IMR-90 (cell line): Measurements from ENCODE around the gene AGPAT3. TPM values are rescaled to one million over a fixed set of nuclear protein-coding genes. Genes with fewer than 3 reads are reported as not detected.

Source experiments
- ATAC-seq: fragments of 200-7000 bp; cut with Tn5 transposase; 2 replicates; pipeline ENCODE4 v1.9.1; 2020; ENCODE audit warnings: low read depth, mild to moderate bottlenecking, moderate library complexity
- BruUV-seq: library from RNA; stranded (reverse); fragments of 400-500 nt; replicated peaks from 2 replicates; lab custom pipeline; 2021; lab: Mats Ljungman, UMichigan
- CTCF ChIA-PET: fragments of 300-600 bp; formaldehyde crosslinking; extraction: SDS; loops from one replicate; lab custom pipeline; 2021; ENCODE audit warnings: antibody characterized with exemption; lab: Yijun Ruan, JAX
- POLR2A ChIA-PET: fragments of 300-600 bp; sonication (Branson Sonifier 250); formaldehyde crosslinking; loops from one replicate; lab custom pipeline; 2022; ENCODE audit warnings: antibody characterized with exemption; ENCODE audit not compliant: unreplicated experiment; lab: Charles Lee
- DNase-seq: peaks from one replicate; pipeline ENCODE4 v3.0.0; 2013
- H2AFZ ChIP-seq: replicated peaks from 2 replicates; pipeline ENCODE3; 2013; ENCODE audit warnings: low read length, mild to moderate bottlenecking; ENCODE audit not compliant: poor library complexity
- H2AK5ac ChIP-seq: 2 replicates; pipeline ENCODE4 v1.6.1; 2013; ENCODE audit warnings: low read depth, low read length, inconsistent platforms
- H2AK9ac ChIP-seq: replicated peaks from 2 replicates; pipeline ENCODE3; 2013; ENCODE audit warnings: mild to moderate bottlenecking, low read depth, low read length, moderate library complexity; ENCODE audit not compliant: poor library complexity
- H2BK120ac ChIP-seq: 2 replicates; pipeline ENCODE4 v1.6.1; 2013; ENCODE audit warnings: low read depth, low read length, inconsistent platforms
- H2BK15ac ChIP-seq: 3 replicates; pipeline ENCODE4 v1.6.1; 2013; ENCODE audit warnings: low read depth, low read length, inconsistent platforms
- H2BK20ac ChIP-seq: 2 replicates; pipeline ENCODE4 v1.6.1; 2013; ENCODE audit warnings: low read depth, mild to moderate bottlenecking, inconsistent platforms, low read length, moderate library complexity
- H2BK5ac ChIP-seq: 2 replicates; pipeline ENCODE4 v1.6.1; 2013; ENCODE audit warnings: mild to moderate bottlenecking, low read depth, low read length, inconsistent platforms; ENCODE audit not compliant: poor library complexity, severe bottlenecking
- H3K14ac ChIP-seq: replicated peaks from 2 replicates; pipeline ENCODE4 v1.6.1; 2013; ENCODE audit warnings: low read depth, low read length, inconsistent platforms
- H3K18ac ChIP-seq: 2 replicates; pipeline ENCODE4 v1.6.1; 2013; ENCODE audit warnings: low read depth, low read length, control low read depth
- H3K23ac ChIP-seq: 2 replicates; pipeline ENCODE4 v1.6.1; 2013; ENCODE audit warnings: low read depth, low read length, inconsistent platforms
- H3K27ac ChIP-seq: 2 replicates; pipeline ENCODE4 v1.5.1; 2013; ENCODE audit warnings: mild to moderate bottlenecking, control low read depth, low read length; ENCODE audit not compliant: insufficient read depth
- H3K27me3 ChIP-seq: 2 replicates; pipeline ENCODE4 v1.6.1; 2013; ENCODE audit warnings: low read length; ENCODE audit not compliant: control insufficient read depth, insufficient read depth
- H3K36me3 ChIP-seq: 2 replicates; pipeline ENCODE4 v1.6.1; 2013; ENCODE audit warnings: low read length, mixed read lengths; ENCODE audit not compliant: control insufficient read depth, insufficient read depth
- H3K4ac ChIP-seq: 2 replicates; pipeline ENCODE4 v1.6.1; 2013; ENCODE audit warnings: low read depth, low read length, inconsistent platforms
- H3K4me1 ChIP-seq: 2 replicates; pipeline ENCODE4 v1.6.1; 2013; ENCODE audit warnings: low read length, mixed read lengths; ENCODE audit not compliant: control insufficient read depth, insufficient read depth
- H3K4me2 ChIP-seq: 2 replicates; pipeline ENCODE4 v1.6.1; 2013; ENCODE audit warnings: low read depth, mild to moderate bottlenecking, control low read depth, low read length, moderate library complexity
- H3K4me3 ChIP-seq: 2 replicates; pipeline ENCODE4 v1.5.1; 2013; ENCODE audit warnings: low read depth, mild to moderate bottlenecking, control low read depth, low read length, moderate library complexity; ENCODE audit not compliant: insufficient read depth
- H3K56ac ChIP-seq: 2 replicates; pipeline ENCODE4 v1.6.1; 2013; ENCODE audit warnings: low read length, inconsistent platforms; ENCODE audit not compliant: insufficient read depth; ENCODE audit errors: extremely low read depth
- H3K79me1 ChIP-seq, 2 experiments: 2 replicates each; pipeline ENCODE4 v1.6.1; 2013; ENCODE audit warnings: low read length in 2 of 2, inconsistent platforms in 1 of 2, low read depth in 1 of 2
- H3K9ac ChIP-seq: 2 replicates; pipeline ENCODE4 v1.6.1; 2013; ENCODE audit warnings: low read depth, low read length, control low read depth
- H3K9me1 ChIP-seq: 2 replicates; pipeline ENCODE4 v1.6.1; 2013; ENCODE audit warnings: low read length, inconsistent platforms; ENCODE audit not compliant: insufficient read depth
- H3K9me3 ChIP-seq: 2 replicates; pipeline ENCODE4 v1.6.1; 2013; ENCODE audit warnings: low read length; ENCODE audit not compliant: control insufficient read depth, insufficient read depth
- H4K20me1 ChIP-seq: 2 replicates; pipeline ENCODE4 v1.6.1; 2013; ENCODE audit warnings: low read length, inconsistent platforms; ENCODE audit not compliant: insufficient read depth
- H4K5ac ChIP-seq: 2 replicates; pipeline ENCODE4 v1.6.1; 2013; ENCODE audit warnings: mild to moderate bottlenecking, low read depth, low read length, control low read depth
- H4K8ac ChIP-seq, 2 experiments: 2 replicates each; pipeline ENCODE4 v1.6.1; 2013; ENCODE audit warnings: low read depth in 2 of 2, low read length in 2 of 2, control low read depth in 1 of 2, inconsistent platforms in 1 of 2
- H4K91ac ChIP-seq: 2 replicates; pipeline ENCODE4 v1.6.1; 2013; ENCODE audit warnings: low read depth, low read length, inconsistent platforms; ENCODE audit not compliant: insufficient read depth
- CEBPB ChIP-seq: IDR thresholded peaks from 2 replicates; pipeline ENCODE4 v1.6.1; 2012; ENCODE audit warnings: low read depth, low read length, improper control_type of control experiment
- POLR2A ChIP-seq: IDR thresholded peaks from 2 replicates; pipeline ENCODE4 v1.6.1; 2012; ENCODE audit warnings: mild to moderate bottlenecking, low read depth, low read length
- RCOR1 ChIP-seq: IDR thresholded peaks from 2 replicates; pipeline ENCODE4 v1.6.1; 2012; ENCODE audit warnings: mild to moderate bottlenecking, low read length, improper control_type of control experiment; ENCODE audit not compliant: insufficient replicate concordance
- RFX5 ChIP-seq: IDR thresholded peaks from 2 replicates; pipeline ENCODE4 v1.8.0; 2012; ENCODE audit warnings: low read depth, mild to moderate bottlenecking, low read length, moderate library complexity
- WGBS, 2 experiments: methylation state at CpG; one replicate each; pipeline versions ENCODE4 v1.1.5 to v1.1.7; 2013; ENCODE audit warnings: missing lambda C conversion rate in 2 of 2; ENCODE audit not compliant: insufficient read length in 1 of 2; ENCODE audit errors: extremely low coverage in 2 of 2; 5-methylcytosine and 5-hydroxymethylcytosine counted together
- dilution Hi-C: fragments of 300-500 bp; cut with HindIII; formaldehyde crosslinking; loops from one replicate; pipeline ENCODE4 v1.14.3; 2018; ENCODE audit warnings: low sequenced_read_pairs; ENCODE audit not compliant: unreplicated experiment
- in situ Hi-C: fragments of 300-500 bp; cut with MboI; formaldehyde crosslinking; loops from 3 replicates; pipeline ENCODE4 v1.14.3; 2019; ENCODE audit warnings: low sequenced_read_pairs, inconsistent platforms, mixed read lengths
- intact Hi-C: fragments of 100-400 bp; cut with micrococcal nuclease; formaldehyde crosslinking; loops from 2 replicates; pipeline ENCODE4 v1.10.0; 2022
- polyA plus RNA-seq, 3 experiments: library from polyadenylated mRNA; depleted of rRNA; stranded (reverse); fragments of >200 nt; gene quantifications; 2 replicates each; pipeline ENCODE4 v1.2.3, GENCODE V29; 2012; ENCODE audit warnings: low replicate concordance in 1 of 3
- total RNA-seq: library from RNA; depleted of rRNA; stranded (reverse); fragments of >200 nt; gene quantifications from 2 replicates; pipeline ENCODE4 v1.2.3, GENCODE V29; 2012

AGPAT3 gene
- total and polyA plus RNA-seq, 2 of the 4 experiments (the other 2 are of a cell fraction) = 27.1 to 38.7 TPM

- WGBS, 2 experiments = no CpG with 5 or more reads among the region's 15 CpGs
- no TSS peak for BruUV-seq
- Histone ChIP-seq H3K9me1 (peaks cover 12% of the 10 kb centered on the region), H4K20me1 (peaks cover 69% of the 10 kb centered on the region), H2AFZ (no peak overlapping the region), H2BK15ac (no peak overlapping the region), H3K4me2 (no peak overlapping the region), H3K36me3 (peaks cover 3% of the 10 kb centered on the region), H2AK9ac (no peak overlapping the region), H3K79me1 (peaks cover 40 to 65% of the 10 kb centered on the region in 2 experiments), H2BK20ac (no peak overlapping the region), H4K8ac (no peak overlapping the region), H3K14ac (no peak overlapping the region), H3K4me1 (peaks cover 4% of the 10 kb centered on the region; the same call in 1 of the 2 replicates), H4K5ac (no peak overlapping the region), H3K56ac (no peak overlapping the region), H3K18ac (no peak overlapping the region), H3K9ac (no peak overlapping the region), H3K27ac (no peak overlapping the region), H3K4ac (no peak overlapping the region), H2AK5ac (no peak overlapping the region), H2BK5ac (no peak overlapping the region), H4K91ac (no peak overlapping the region), H3K9me3 (no peaks in the 10 kb centered on the region), H3K23ac (no peak overlapping the region), H3K27me3 (no peaks in the 10 kb centered on the region), H3K4me3 (no peak overlapping the region), H2BK120ac (no peak overlapping the region)
- in situ Hi-C loops = no loop called here
- ChIA-PET CTCF (no interaction called here), POLR2A (no interaction called here)
- DNase-seq = no peak
- intact Hi-C loops = no loop called here
- ATAC-seq = no peak
- dilution Hi-C loops = no loop called here
- TF ChIP-seq CEBPB (no peak), POLR2A (no peak), RFX5 (no peak), RCOR1 (no peak)
Measured at GRCh38 chr21:43935711-43936110, 70.7 kb downstream of the AGPAT3 start.
